Motor neuron (in vitro differentiated cells): Measurements from ENCODE around the gene CELSR2. TPM values are rescaled to one million over a fixed set of nuclear protein-coding genes. Genes with fewer than 3 reads are reported as not detected.
"Not testable (repeated sequence)": the region's sequence is repeated elsewhere in the genome, so short reads cannot be mapped to it uniquely, and the experiment has no call there.

Experiments
- ATAC-seq, 8 experiments: fragments of 200-7000 bp; cut with Tn5 transposase; replicated peaks in 6 of 8; 2 replicates each; pipeline ENCODE4 v1.8.0; 2021; ENCODE audit warnings: mild to moderate bottlenecking in 8 of 8, moderate library complexity in 8 of 8
- H3K27ac ChIP-seq, 2 donors: fragments of 250-450 bp; sonication (Bioruptor Pico); 2 replicates each; pipeline ENCODE4 v1.9.0; 2021; ENCODE audit warnings: antibody characterized with exemption in 2 of 2, mild to moderate bottlenecking in 2 of 2, moderate library complexity in 1 of 2
- H3K4me1 ChIP-seq, 2 donors: fragments of 250-450 bp; sonication (Bioruptor Pico); replicated peaks in 1 of 2; 2 replicates each; pipeline ENCODE4 v1.6.1; 2021; ENCODE audit warnings: antibody characterized with exemption in 2 of 2, mild to moderate bottlenecking in 2 of 2, moderate library complexity in 1 of 2
- H3K4me3 ChIP-seq, 5 donors: fragments of 250-450 bp; sonication (Bioruptor Pico); 2 replicates each; pipeline ENCODE4 v1.9.0; 2021; ENCODE audit warnings: antibody characterized with exemption in 5 of 5, mild to moderate bottlenecking in 5 of 5, moderate library complexity in 4 of 5
- WGBS, 10 experiments: fragments of 450-650 bp; shearing (Covaris generic); methylation state at CpG; one replicate each; pipeline ENCODE4 v1.0.0; 2022; 5-methylcytosine and 5-hydroxymethylcytosine counted together
- in situ Hi-C, 9 experiments: fragments of 400-800 bp; cut with MboI; loops; one replicate each; pipeline ENCODE4 v1.15.0; 2021; ENCODE audit warnings: low sequenced_read_pairs in 9 of 9, low pct_unique_long_range_greater_than_20kb in 2 of 9; ENCODE audit not compliant: unreplicated experiment in 9 of 9
- total RNA-seq, 8 experiments: library from RNA; unstranded; fragments of 300-600 nt; gene quantifications; 2 replicates each; pipeline versions ENCODE4 v1.2.3 to v1.2.4, GENCODE V29; 2022

CELSR2 gene
- total RNA-seq, 8 experiments from 2014 or later = 1.1 to 90.9 (median 43.3) TPM

DNA sequence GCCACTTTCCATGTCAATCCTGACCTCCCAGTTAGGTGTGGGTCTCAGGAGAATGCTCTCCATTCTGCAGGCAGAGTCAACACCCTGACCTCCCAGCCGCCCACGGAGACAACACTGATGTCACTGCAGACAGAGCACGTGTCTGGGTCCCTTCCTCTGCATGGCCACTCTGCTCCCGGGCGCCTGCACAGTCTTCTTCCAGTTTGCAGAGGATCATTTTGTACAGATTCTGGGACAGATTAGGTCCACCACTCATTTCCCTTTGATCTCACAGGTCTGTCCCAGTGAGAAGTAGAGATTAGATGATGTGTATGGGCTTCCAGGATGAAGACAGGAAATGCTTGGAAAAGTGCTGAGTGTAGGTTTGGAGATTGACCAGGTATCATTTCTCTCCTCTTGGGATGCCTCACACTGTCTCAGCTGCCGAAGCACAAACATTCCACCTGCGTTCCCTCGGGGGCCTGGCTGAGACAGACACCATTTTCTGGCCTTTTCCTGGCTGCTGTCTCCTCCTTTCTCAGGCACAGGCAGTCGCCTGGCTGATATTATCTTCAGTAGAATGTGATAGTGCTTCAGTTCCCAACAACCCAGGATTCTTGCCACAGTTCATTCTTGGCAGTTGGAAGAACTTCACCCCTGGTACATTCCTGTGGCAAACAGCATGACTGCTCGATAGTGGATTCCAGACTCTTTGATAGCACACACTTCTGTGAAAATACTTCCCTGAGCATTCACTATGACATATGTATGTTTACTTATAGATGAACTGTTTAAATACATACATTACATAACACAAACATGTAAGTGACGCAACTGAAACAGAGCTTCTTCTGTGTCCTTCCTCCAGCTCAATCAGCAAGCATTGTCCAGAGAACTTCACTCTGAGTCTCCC is 49.6 kb downstream of the CELSR2 start:
- 8 to 92% (median 72%) methylated on average over 2 to 10 of the region's 11 CpGs; no CpG with 5 or more reads in 2 of the 10 experiments for WGBS, 10 experiments
- Histone ChIP-seq H3K4me3 (no peak overlapping the region), H3K27ac (no peak overlapping the region), H3K4me1 (peaks cover 16 to 19% of the 10 kb centered on the region in 2 donors)
- ATAC-seq = peak; percentile 65 to 94 (median 83)
- in situ Hi-C loops = no loop called here

DNA sequence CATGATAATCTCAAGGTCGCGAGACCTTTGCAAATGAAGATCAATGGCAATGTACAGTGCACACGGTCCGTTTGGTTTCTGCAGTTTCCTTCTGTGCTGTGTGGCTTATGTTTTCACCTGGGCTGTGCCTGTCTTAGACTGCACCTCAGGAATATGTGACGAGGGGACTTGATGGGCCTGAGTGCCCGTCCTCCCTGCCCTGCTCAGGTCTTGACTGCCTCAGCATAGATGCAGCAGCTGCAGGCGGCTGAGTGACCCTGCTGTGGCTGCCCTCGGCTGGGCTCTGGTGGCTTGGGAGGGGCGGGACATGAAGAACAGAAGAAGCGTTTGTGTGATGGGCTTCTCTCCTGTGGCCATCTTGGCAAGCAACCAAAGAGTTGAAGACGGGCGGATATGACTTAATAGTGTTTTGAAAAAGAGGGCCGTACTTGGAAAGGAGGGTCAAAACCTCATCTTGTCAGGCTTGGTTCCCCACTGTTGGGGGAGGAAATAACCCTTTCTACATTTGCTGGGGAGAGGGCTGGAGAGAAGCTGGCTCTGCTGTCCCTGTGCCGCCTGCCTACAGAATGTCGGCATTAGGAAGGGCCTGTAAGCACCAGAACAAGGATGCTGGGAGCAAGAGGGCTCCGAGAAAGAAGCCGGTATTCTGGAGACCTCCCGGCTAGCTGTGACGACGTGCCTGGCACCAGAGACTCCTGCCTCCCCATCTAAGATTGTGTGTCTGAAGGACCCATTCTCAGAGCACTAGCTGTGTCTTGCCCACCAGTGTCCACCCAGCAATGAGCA is 50.4 kb downstream of the CELSR2 start:
- 74 to 100% (median 84%) methylated on average over 1 to 15 of the region's 20 CpGs; no CpG with 5 or more reads in 3 of the 10 experiments for WGBS, 10 experiments
- in situ Hi-C loops = no loop called here
- Histone ChIP-seq H3K27ac (no peak overlapping the region), H3K4me1 (peaks cover 18 to 27% of the 10 kb centered on the region in 2 donors), H3K4me3 (no peak overlapping the region)
- ATAC-seq = peak in 4 of 8 experiments; percentile 30 to 42 (median 40)

DNA sequence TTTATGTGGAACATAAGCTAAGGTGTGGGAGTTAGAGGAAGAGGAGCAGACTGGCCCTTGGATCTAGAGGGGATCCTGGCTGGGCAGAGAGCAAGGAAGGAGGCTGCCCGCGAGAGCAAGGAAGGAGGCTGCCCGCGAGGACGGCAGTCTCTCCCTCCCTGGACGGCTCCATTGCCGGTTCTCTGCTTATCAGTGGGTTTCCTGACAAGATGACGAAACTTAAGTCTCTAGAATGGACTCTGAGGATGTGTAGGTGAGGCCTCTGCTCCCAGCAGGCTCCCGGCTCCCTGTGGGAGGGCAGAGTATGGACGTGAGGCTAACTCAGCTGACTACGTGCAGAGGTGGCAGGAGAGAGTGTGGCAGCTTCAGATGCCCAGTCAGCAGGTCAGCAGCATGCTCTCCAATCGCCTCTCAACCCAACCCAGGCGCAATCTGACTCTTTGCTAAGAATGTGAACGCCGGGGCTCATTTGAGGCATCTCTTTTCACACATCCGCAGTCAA is 51.4 kb downstream of the CELSR2 start:
- Histone ChIP-seq H3K27ac (no peak overlapping the region), H3K4me3 (no peak overlapping the region), H3K4me1 (peaks cover 18 to 28% of the 10 kb centered on the region in 2 donors)
- in situ Hi-C loops = no loop called here
- ATAC-seq = no peak
- WGBS, 10 experiments = 74 to 94% (median 81%) methylated on average over 1 to 14 of the region's 16 CpGs; no CpG with 5 or more reads in 2 of the 10 experiments

DNA sequence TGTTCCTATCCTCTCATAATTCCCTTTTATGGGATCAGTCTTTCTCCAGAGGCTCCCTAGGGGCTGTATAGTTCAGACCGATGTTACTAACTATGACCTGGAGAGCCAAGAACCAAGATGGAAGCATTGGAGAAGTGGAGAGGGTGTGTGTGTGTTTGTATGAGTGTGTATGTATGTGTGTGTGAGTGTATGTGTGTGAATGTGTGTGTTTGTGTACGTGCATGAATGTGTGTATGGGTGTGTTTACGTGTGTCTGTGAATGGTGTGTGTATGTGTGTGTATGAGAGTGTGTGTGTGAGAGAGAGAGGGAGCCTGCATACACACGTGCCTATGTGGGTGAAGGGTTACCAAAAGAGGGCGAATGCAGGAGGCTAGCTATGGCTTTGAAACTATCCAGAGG is 52.5 kb downstream of the CELSR2 start:
- peaks cover 27 to 40% of the 10 kb centered on the region in 2 donors for H3K4me1 ChIP-seq
- ATAC-seq = no peak
- no peak overlapping the region for H3K27ac ChIP-seq
- 27 to 93% (median 82%) methylated on average over 1 to 5 of the region's 5 CpGs; no CpG with 5 or more reads in 3 of the 10 experiments for WGBS, 10 experiments
- in situ Hi-C loops = no loop called here
- H3K4me3 ChIP-seq = no peak overlapping the region

DNA sequence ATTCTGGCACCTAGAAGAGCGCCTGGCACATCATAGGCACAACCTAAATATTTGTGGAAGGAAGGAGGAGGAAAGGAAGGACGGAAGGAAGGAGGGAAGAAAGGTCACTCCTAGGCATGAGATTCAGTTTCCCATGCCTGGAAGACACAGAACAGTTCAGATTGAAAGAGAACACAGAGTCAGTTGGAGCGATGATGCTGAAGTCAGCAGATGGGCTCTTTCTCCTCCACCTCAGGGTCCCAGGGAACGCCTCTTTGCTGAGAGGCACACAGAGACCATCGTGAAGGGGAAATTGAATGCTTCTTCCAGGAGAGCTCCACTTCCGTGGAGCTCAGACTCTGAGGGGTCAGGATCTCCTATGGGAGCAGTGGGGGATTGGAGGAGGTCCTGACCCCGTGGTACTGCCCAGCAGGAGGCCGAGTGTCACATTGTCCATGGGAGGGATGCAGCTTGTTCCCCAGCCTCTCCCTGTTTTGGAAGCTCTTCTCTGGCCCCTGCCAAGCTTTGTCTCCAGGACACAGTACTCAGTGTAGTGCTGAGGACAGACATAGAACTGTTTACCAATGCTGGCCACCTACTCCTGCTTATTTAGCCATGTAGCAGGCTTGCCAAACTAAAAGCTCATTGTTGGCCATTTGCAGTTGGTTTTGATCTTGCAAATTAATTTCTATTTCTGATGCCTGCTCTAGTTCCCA is 55.0 kb downstream of the CELSR2 start:
- in situ Hi-C loops = no loop called here
- peak in 1 of 8 experiments; percentile 48 for ATAC-seq
- H3K27ac ChIP-seq = no peak overlapping the region

DNA sequence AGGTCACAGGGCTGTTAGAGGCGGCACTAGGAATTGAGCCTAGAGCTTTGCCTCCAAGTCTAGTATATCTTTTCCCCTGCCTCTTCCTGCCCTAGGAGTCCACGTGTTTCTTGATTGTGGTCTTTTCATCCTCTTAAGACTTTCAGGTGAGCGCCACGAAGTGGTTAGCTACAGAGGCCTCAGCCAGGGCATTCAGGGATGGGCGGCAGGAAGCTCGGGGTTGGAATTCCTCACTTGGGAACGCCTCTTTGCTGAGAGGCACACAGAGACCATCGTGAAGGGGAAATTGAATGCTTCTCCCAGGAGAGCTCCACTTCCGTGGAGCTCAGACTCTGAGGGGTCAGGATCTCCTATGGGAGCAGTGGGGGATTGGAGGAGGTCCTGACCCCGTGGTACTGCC is 56.7 kb downstream of the CELSR2 start:
- in situ Hi-C loops, H3K4me3 ChIP-seq: not testable (repeated sequence)
- Histone ChIP-seq H3K27ac (peak overlapping the region in 1 of 2 donors; percentile 85), H3K4me1 (peaks cover 28 to 34% of the 10 kb centered on the region in 2 donors)
- peak in 2 of 8 experiments; percentile 27 to 28 for ATAC-seq
- WGBS, 10 experiments = 35 to 100% (median 59%) methylated on average over 1 to 6 of the region's 10 CpGs; no CpG with 5 or more reads in 3 of the 10 experiments

More for the DNA sequence above, 55.0 kb downstream of the CELSR2 start:
- Histone ChIP-seq H3K4me1 (peaks cover 31 to 39% of the 10 kb centered on the region in 2 donors), H3K4me3 (no peak overlapping the region)
- 0 to 100% (median 67%) methylated on average over 1 to 7 of the region's 8 CpGs; no CpG with 5 or more reads in 2 of the 10 experiments for WGBS, 10 experiments

DNA sequence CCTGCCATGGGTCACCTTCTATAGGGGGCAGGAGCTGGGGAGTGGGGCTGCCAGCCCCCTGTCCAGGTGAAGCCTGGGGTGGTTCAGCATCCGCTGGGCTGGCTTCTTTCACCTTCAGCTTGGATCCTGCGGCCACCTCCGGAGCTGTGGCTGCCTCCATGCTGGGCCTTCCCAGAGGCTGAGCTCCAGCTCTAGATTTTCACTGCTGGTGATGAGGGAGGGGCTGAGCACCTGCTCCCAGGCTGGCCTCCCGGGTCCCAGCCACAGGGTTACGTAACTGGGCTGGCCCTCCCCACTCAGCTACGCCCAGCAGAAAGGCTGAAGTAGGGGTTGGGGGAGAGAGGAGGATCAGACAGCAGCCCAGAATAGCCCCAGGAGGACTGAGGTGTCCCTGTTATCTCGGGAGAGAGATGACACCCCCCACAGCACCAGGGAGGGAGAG is 57.5 kb downstream of the CELSR2 start, which contains the start of gene MYBPHL:
Gene MYBPHL (minus strand): TSS at position 180 of the 442 bp plus-strand sequence. CDS start 20 bp downstream, at position 160.
- in situ Hi-C loops = no loop called here
- no peak within 1 kb of the TSS for H3K4me3 ChIP-seq
- peaks cover 28 to 34% of the 10 kb centered on the region in 2 donors for H3K4me1 ChIP-seq
- peak in 7 of 8 experiments; percentile 16 to 86 (median 82) for ATAC-seq
- peak within 1 kb of the TSS; percentile 68 to 85 for H3K27ac ChIP-seq
- 20 to 58% (median 51%) methylated on average over 1 to 6 of the region's 7 CpGs; no CpG with 5 or more reads in 6 of the 10 experiments for WGBS, 10 experiments

DNA sequence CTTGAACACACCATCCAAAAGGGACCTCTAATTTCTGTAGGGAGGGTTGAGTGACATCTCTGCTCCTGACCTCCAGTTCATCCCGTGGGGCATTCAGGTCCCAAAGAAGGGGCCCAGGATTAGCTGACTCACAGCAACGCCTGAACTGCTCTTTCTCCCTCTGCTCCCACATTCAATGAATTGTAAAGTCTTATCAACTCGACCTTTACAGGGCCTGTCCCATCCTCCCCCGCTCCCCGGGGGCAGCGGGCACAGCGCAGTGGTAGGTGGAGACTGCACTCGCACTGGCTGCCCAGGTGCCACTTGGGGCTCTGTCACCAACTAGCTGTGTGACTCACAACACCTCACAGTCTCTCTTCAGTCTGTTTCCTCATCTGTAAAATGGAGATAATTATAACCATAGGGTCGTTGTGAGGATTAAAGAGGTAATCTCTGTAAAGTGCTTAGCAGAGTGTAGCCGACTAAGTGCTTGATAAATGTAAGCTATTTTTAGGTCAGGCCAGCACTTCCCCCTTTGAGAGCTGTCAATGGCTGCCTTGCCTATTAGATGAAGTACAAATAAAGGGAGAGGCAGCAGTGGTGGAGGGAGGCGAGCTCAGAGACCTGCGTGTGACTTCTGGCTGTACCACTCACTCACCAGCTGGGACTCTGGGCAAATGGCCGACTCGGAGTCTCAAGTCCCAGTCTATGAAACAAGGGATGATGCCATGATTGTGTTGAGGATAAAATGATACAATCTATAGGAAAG is 58.1 kb downstream of the CELSR2 start:
- WGBS, 10 experiments = 14 to 86% (median 57%) methylated on average over 2 to 14 of the region's 14 CpGs; no CpG with 5 or more reads in 2 of the 10 experiments
- in situ Hi-C loops = no loop called here
- Histone ChIP-seq H3K4me3 (no peak overlapping the region), H3K4me1 (peaks cover 28 to 34% of the 10 kb centered on the region in 2 donors), H3K27ac (peak overlapping the region; percentile 68 to 85)
- peak in 5 of 8 experiments; percentile 56 to 72 (median 68) for ATAC-seq

DNA sequence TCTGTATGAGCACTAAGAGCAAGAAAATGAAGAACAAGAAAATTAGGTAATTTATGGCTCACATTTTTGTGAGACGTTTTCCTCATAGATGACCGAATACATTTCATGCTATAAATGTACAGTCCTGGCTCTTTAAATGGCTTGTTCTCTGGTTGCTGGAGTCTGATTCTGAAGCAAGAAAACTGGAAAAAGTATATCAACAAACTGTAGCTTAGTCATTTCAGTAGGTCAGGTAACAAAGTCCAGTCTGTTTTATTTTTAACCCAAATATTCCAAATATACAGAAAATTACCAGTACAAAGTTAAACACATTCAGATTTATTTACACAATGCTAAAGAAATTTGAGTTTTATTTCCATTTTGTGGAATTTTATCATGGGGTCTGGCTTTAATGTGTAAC is 60.0 kb downstream of the CELSR2 start:
- in situ Hi-C loops = no loop called here
- ATAC-seq = no peak
- H3K4me1 ChIP-seq = peaks cover 23 to 30% of the 10 kb centered on the region in 2 donors
- no peak overlapping the region for H3K4me3 ChIP-seq
- H3K27ac ChIP-seq = no peak overlapping the region
- 47 to 94% (median 90%) methylated on average over 2 of the region's 2 CpGs; no CpG with 5 or more reads in 2 of the 10 experiments for WGBS, 10 experiments

DNA sequence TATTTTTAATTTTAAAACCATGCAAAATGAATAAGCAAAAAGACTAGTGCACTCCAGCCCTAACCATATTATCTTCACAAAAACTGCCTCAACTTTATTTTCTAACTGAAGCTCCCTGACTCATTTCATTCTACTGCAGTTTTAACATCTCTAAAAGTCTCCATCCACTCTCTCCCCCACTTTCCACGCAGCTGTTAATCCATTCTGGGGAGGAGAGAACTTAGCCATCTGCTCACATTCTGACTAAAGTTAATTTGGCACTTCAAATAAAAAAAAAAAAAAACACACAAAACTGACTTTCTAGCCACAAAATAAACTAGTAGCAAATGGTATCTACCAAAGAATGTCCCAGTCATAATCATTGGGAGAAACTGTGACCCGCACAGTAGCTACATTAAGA is 62.9 kb downstream of the CELSR2 start:
- 20 to 100% (median 91%) methylated on average over 1 to 2 of the region's 2 CpGs; no CpG with 5 or more reads in 1 of the 10 experiments for WGBS, 10 experiments
- Histone ChIP-seq H3K27ac (no peak overlapping the region), H3K4me3 (no peak overlapping the region), H3K4me1 (peaks cover 9 to 10% of the 10 kb centered on the region in 2 donors)
- ATAC-seq = no peak
- in situ Hi-C loops = no loop called here

DNA sequence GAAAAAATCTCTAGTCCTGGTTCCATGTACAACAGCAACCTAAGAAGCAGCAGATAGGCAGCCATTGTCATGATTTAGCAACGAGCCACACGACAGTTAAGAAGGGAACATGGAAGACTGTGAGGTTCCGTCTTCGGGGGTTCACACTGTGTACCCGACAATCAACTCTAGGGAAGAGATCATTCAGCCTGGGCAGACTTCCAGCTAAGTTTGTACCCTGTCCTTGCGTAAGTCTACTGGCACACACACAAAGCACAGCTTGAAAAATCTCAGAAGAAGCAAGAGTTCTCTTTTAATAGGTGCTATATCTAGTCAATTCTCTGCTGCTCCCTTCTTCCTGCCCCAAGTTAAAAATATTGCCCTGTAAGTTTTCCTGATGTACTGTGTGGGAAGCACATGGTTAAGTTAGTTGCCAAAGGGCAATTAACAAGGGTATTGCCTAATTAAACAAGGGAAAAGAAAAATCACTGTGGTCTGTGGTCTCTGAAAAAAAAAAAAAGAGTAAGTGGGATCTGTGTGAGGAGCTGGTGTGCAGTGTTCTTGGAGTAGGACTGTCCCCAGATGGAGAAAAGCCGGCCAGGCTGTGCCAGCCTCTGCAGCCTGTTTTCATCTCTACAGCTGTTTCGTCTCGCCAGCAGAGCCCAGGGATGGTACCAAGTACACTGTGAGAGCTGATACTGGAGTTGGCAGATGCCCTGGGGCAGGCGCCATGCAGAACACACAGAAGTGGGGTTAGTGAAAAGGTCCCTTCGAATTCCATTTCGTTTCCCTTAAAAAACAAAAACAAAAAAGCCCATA is 63.8 kb downstream of the CELSR2 start:
- ATAC-seq = peak in 1 of 8 experiments; percentile 22
- no peak overlapping the region for H3K4me3 ChIP-seq
- no peak overlapping the region for H3K27ac ChIP-seq
- in situ Hi-C loops = no loop called here
- 43 to 100% (median 89%) methylated on average over 2 to 12 of the region's 12 CpGs for WGBS, 10 experiments
- H3K4me1 ChIP-seq = peaks cover 0 to under 1% of the 10 kb centered on the region in 2 donors
